HepG2 (cell line): ENCODE data around the gene DROSHA. TPM values are rescaled to one million over a fixed set of nuclear protein-coding genes. Genes with fewer than 3 reads are reported as not detected.

Experiments used
- ATAC-seq: fragments of 200-7000 bp; cut with Tn5 transposase; 3 replicates; pipeline ENCODE4 v1.9.1; 2020; ENCODE audit warnings: mild to moderate bottlenecking, moderate library complexity
- BruUV-seq: library from RNA; stranded (reverse); fragments of 400-500 nt; replicated peaks from 2 replicates; lab custom pipeline; 2021; lab: Mats Ljungman, UMichigan
- CTCF ChIA-PET: fragments of 300-600 bp; formaldehyde crosslinking; extraction: SDS; loops from one replicate; lab custom pipeline; 2021; ENCODE audit warnings: low total read pairs, inconsistent platforms, low intra/inter-chr PET ratio; lab: Yijun Ruan, JAX
- POLR2A ChIA-PET: fragments of 350-600 bp; sonication (Branson Sonifier 250); formaldehyde crosslinking; loops from one replicate; lab custom pipeline; 2020; ENCODE audit warnings: antibody characterized with exemption, inconsistent platforms; lab: Yijun Ruan, JAX
- DNase-seq: peaks from one replicate; pipeline ENCODE4 v3.0.0-alpha.2; 2015; ENCODE audit warnings: low spot score
- FAIRE-seq: peaks from 3 replicates; lab custom pipeline; 2011; peaks lifted over from hg19 to GRCh38; lab: Jason Lieb, UNC
- H2AFZ ChIP-seq: one replicate; pipeline ENCODE4 v1.6.1; 2011; ENCODE audit warnings: low read length, inconsistent platforms
- H3K27ac ChIP-seq: fragments of 300-600 bp; 3 replicates; pipeline ENCODE4 v1.8.0; 2011; ENCODE audit warnings: mixed run types, mild to moderate bottlenecking, mixed read lengths, low read length, inconsistent platforms; ENCODE audit not compliant: insufficient read depth; ENCODE audit errors: extremely low read length
- H3K27me3 ChIP-seq, 2 experiments: fragments of 200-600 bp in 1 of 2; 2 replicates in 1 of 2; 3 replicates in 1 of 2; pipeline versions ENCODE4 v1.6.0 to v1.8.0; 2011; ENCODE audit warnings: low read length in 2 of 2, mild to moderate bottlenecking in 2 of 2, moderate library complexity in 2 of 2, inconsistent platforms in 1 of 2; ENCODE audit not compliant: insufficient read depth in 2 of 2, control insufficient read depth in 1 of 2
- H3K36me3 ChIP-seq, 2 experiments: fragments of 200-600 bp in 1 of 2; replicated peaks in 1 of 2; 2 replicates in 1 of 2; 3 replicates in 1 of 2; pipeline versions ENCODE4 v1.5.1 to v1.8.0; 2011; ENCODE audit warnings: low read length in 2 of 2, inconsistent platforms in 1 of 2; ENCODE audit not compliant: insufficient read depth in 2 of 2, control insufficient read depth in 1 of 2
- H3K4me1 ChIP-seq: 2 replicates; pipeline ENCODE4 v1.5.1; 2012; ENCODE audit warnings: low read length, inconsistent platforms; ENCODE audit not compliant: insufficient read depth
- H3K4me2 ChIP-seq: 2 replicates; pipeline ENCODE4 v1.6.0; 2011; ENCODE audit warnings: low read depth, low read length, inconsistent platforms
- H3K4me3 ChIP-seq, 3 experiments: fragments of 200-600 bp in 1 of 3; sonication (generic), shearing (Covaris generic) in 1 of 3; replicated peaks in 1 of 3; 2 replicates each; pipeline ENCODE4 v1.5.1; 2011 to 2016; ENCODE audit warnings: low read length in 3 of 3, inconsistent platforms in 2 of 3, low read depth in 2 of 3, mild to moderate bottlenecking in 2 of 3, control low read depth in 1 of 3, mixed read lengths in 1 of 3; ENCODE audit not compliant: insufficient read depth in 1 of 3
- H3K79me2 ChIP-seq: one replicate; pipeline ENCODE4 v1.6.1; 2011; ENCODE audit warnings: low read length, inconsistent platforms; ENCODE audit not compliant: insufficient read depth
- H3K9ac ChIP-seq: 2 replicates; pipeline ENCODE4 v1.6.0; 2011; ENCODE audit warnings: mild to moderate bottlenecking, low read depth, low read length, inconsistent platforms; ENCODE audit not compliant: insufficient read depth
- H3K9me3 ChIP-seq: 2 replicates; pipeline ENCODE4 v1.5.1; 2012; ENCODE audit warnings: mild to moderate bottlenecking, low read length
- H4K20me1 ChIP-seq: 2 replicates; pipeline ENCODE4 v1.6.0; 2011; ENCODE audit warnings: inconsistent platforms, mild to moderate bottlenecking, low read length, moderate library complexity; ENCODE audit not compliant: insufficient read depth
- BHLHE40 ChIP-seq: IDR thresholded peaks from 2 replicates; pipeline ENCODE4 v1.6.1; 2011; ENCODE audit warnings: low read length, improper control_type of control experiment
- CEBPB ChIP-seq: IDR thresholded peaks from 2 replicates; pipeline ENCODE4 v1.6.1; 2011; ENCODE audit warnings: low read depth, low read length, improper control_type of control experiment, borderline replicate concordance
- FOSL2 ChIP-seq: sonication (generic); formaldehyde crosslinking; IDR thresholded peaks from 2 replicates; pipeline ENCODE4 v1.4.0; 2020; ENCODE audit warnings: missing genetic modification reagents
- FOXM1 ChIP-seq: sonication (generic); formaldehyde crosslinking; IDR thresholded peaks from 2 replicates; pipeline ENCODE4 v1.5.0; 2020; ENCODE audit warnings: missing genetic modification reagents
- FOXP1 ChIP-seq, 2 experiments: fragments of 450-650 bp in 1 of 2; IDR thresholded peaks; 2 replicates each; pipeline ENCODE4 v1.6.1; 2017 to 2018; ENCODE audit warnings: antibody characterized with exemption in 1 of 2
- GATAD1 ChIP-seq: IDR thresholded peaks from 2 replicates; pipeline ENCODE4 v1.6.1; 2016; ENCODE audit warnings: missing genetic modification reagents, missing compliant biosample characterization
- SAP130 ChIP-seq: IDR thresholded peaks from 2 replicates; pipeline ENCODE4 v1.6.1; 2016; ENCODE audit warnings: low read depth
- SMARCC2 ChIP-seq: fragments of 450-650 bp; IDR thresholded peaks from 2 replicates; pipeline ENCODE4 v1.6.1; 2017; ENCODE audit warnings: antibody characterized with exemption, mild to moderate bottlenecking
- SOX5 ChIP-seq: IDR thresholded peaks from 2 replicates; pipeline ENCODE4 v1.6.1; 2016; ENCODE audit warnings: borderline replicate concordance
- SRSF4 ChIP-seq: fragments of 200-400 bp; formaldehyde crosslinking; IDR thresholded peaks from one replicate; pipeline ENCODE4 v1.6.1; 2018; ENCODE audit warnings: mild to moderate bottlenecking, low read depth, low read length, moderate library complexity; ENCODE audit not compliant: poor library complexity, severe bottlenecking
- ZIK1 ChIP-seq: sonication (generic); formaldehyde crosslinking; IDR thresholded peaks from 2 replicates; pipeline ENCODE4 v1.5.0; 2020; ENCODE audit warnings: mild to moderate bottlenecking, low read depth, missing genetic modification reagents, borderline replicate concordance
- ZNF260 ChIP-seq: sonication (generic); formaldehyde crosslinking; IDR thresholded peaks from 2 replicates; pipeline ENCODE4 v1.4.0; 2020; ENCODE audit warnings: missing genetic modification reagents, low read depth, mild to moderate bottlenecking, borderline replicate concordance
- ZNF788 ChIP-seq: sonication (generic); formaldehyde crosslinking; IDR thresholded peaks from 2 replicates; pipeline ENCODE4 v1.5.0; 2020; ENCODE audit warnings: mild to moderate bottlenecking, missing genetic modification reagents, borderline replicate concordance
- WGBS: methylation state at CpG from one replicate; pipeline ENCODE4 v1.1.6; 2017; ENCODE audit warnings: low lambda C conversion rate; 5-methylcytosine and 5-hydroxymethylcytosine counted together
- in situ Hi-C: cut with HindIII; loops from 2 replicates; pipeline ENCODE4 v1.10.0; 2017; ENCODE audit warnings: low pct_unique_long_range_greater_than_20kb; ENCODE audit not compliant: extremely low pct_ligation_motif_present
- intact Hi-C: fragments of 100-400 bp; cut with micrococcal nuclease; formaldehyde crosslinking; loops from one replicate; pipeline ENCODE4 v1.10.0; 2022; ENCODE audit not compliant: unreplicated experiment
- polyA plus RNA-seq, 8 experiments: library from polyadenylated mRNA; depleted of rRNA in 3 of 8; stranded (reverse) in 7 of 8; unstranded in 1 of 8; fragments of >200 nt; fragmentation: Illumina TruSeq in 4 of 8; extraction: Trizol in 4 of 8; gene quantifications; 2 replicates each; pipeline versions ENCODE4 v1.2.1 to v1.2.3, GENCODE V29; 2011 to 2016; ENCODE audit warnings: low read depth in 4 of 8, missing spikeins in 1 of 8, mixed read lengths in 1 of 8; ENCODE audit not compliant: insufficient read depth in 1 of 8
- total RNA-seq, 5 experiments: library from RNA; depleted of rRNA; stranded (reverse); fragments of >200 nt; fragmentation: Illumina TruSeq; extraction: Trizol; gene quantifications; 2 replicates each; pipeline ENCODE4 v1.2.3, GENCODE V29; 2016; ENCODE audit warnings: low read depth in 1 of 5
- TF ChIP-seq, protein P1 (sequence below): sonication (generic); formaldehyde crosslinking; IDR thresholded peaks from 2 replicates; pipeline ENCODE4 v1.5.0; 2020; ENCODE audit warnings: missing genetic modification reagents, mild to moderate bottlenecking, borderline replicate concordance
- TF ChIP-seq, protein P2 (sequence below): sonication (generic); formaldehyde crosslinking; IDR thresholded peaks from 2 replicates; pipeline ENCODE4 v1.8.1; 2023; ENCODE audit warnings: mild to moderate bottlenecking, missing genetic modification reagents
- TF ChIP-seq, protein P3 (sequence below): sonication (generic); formaldehyde crosslinking; conservative IDR thresholded peaks from 2 replicates; pipeline ENCODE4 v1.4.0; 2020; ENCODE audit warnings: missing genetic modification reagents
- TF ChIP-seq, protein P4 (sequence below): IDR thresholded peaks from 2 replicates; pipeline ENCODE4 v1.6.1; 2016

DROSHA gene
- total and polyA plus RNA-seq, 2 of the 13 experiments (the other 11 are each of a cell fraction or from before 2014, with no cell fraction given), result 22.3 to 29.4 TPM

DNA sequence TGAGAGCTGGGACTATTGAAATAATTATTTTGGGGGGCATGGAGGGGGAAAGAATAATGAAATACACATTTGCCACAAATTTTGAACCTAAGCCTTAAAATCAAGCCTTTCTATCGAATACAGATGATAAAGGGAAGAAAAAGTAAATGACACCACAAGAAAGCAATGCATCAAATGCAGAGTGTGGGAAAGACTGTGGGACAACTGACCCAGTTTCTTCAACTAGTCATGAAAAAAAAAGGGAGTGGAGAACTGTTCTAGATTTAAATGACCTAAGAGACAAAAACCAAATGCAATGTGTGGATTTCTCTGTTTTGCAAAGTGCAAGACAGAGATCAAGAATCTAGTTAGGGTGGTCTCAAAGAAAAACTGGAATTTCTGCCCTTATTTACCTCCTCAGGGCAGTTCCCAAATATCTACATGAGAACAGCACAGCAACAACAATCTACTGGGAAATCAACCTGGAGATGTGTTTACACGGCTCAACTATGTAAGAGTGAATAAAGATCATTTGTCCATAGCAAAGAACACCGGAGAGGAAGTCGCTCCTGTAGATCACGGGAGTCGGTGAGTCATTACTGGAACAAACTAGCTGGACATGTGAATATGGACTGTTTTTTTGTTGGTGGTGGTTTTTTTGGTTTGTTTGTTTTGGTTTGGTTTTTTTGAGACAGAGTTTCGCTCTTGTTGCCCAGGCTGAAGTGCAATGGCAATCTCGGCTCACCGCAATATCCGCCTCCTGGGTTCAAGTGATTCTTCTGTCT, 145.9 kb downstream of the DROSHA start:
- in situ Hi-C loops, result no loop called here
- Histone ChIP-seq H3K9me3 (no peaks in the 10 kb centered on the region), H3K27ac (no peak overlapping the region), H3K4me1 (peaks cover 8% of the 10 kb centered on the region; the same call in 1 of the 2 replicates), H3K9ac (no peak overlapping the region), H2AFZ (no peak overlapping the region), H3K4me2 (no peak overlapping the region), H3K36me3 (no peaks in the 10 kb centered on the region), H3K4me3 (no peak overlapping the region), H3K79me2 (no peaks in the 10 kb centered on the region), H4K20me1 (no peaks in the 10 kb centered on the region), H3K27me3 (peaks cover 3 to 20% of the 10 kb centered on the region in 2 experiments; a peak in 3 of 5 replicates)
- ATAC-seq (peak; percentile 78), FAIRE-seq (no peak), DNase-seq (peak; percentile 54)
- intact Hi-C loops, result no loop called here
- 33% methylated on average over 10 of the region's 10 CpGs for WGBS
- BruUV-seq, result no TSS peak
- ChIA-PET POLR2A (no interaction called here), CTCF (no interaction called here)
- no peak for TF ChIP-seq GATAD1 (CRISPR knock-in tag)
- TF ChIP-seq SAP130 (CRISPR knock-in tag), result 0 out of 2 replicates have a peak, but pooled peaks have one; percentile 17
- no peak for TF ChIP-seq ZNF260 (CRISPR knock-in tag)
- TF ChIP-seq, protein P1, sequence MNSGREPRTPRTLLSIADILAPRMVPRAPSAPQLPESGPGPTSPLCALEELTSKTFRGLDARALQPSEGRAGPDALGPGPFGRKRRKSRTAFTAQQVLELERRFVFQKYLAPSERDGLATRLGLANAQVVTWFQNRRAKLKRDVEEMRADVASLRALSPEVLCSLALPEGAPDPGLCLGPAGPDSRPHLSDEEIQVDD, result no peak
- TF ChIP-seq FOXM1 (CRISPR knock-in tag), result no peak
- TF ChIP-seq CEBPB, result no peak
- peak; percentile 31; the same call in 1 of the 2 replicates for TF ChIP-seq FOXP1 (IDR thresholded peaks at IDR 0.05)
- TF ChIP-seq FOXP1 (CRISPR knock-in tag; IDR thresholded peaks at IDR 0.05), result no peak
- TF ChIP-seq, protein P2, sequence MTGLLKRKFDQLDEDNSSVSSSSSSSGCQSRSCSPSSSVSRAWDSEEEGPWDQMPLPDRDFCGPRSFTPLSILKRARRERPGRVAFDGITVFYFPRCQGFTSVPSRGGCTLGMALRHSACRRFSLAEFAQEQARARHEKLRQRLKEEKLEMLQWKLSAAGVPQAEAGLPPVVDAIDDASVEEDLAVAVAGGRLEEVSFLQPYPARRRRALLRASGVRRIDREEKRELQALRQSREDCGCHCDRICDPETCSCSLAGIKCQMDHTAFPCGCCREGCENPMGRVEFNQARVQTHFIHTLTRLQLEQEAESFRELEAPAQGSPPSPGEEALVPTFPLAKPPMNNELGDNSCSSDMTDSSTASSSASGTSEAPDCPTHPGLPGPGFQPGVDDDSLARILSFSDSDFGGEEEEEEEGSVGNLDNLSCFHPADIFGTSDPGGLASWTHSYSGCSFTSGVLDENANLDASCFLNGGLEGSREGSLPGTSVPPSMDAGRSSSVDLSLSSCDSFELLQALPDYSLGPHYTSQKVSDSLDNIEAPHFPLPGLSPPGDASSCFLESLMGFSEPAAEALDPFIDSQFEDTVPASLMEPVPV (CRISPR knock-in tag), result no peak
- no peak for TF ChIP-seq ZIK1
- TF ChIP-seq ZNF788 (CRISPR knock-in tag), result no peak
- TF ChIP-seq SMARCC2, result no peak
- TF ChIP-seq BHLHE40, result peak; percentile 66; the same call in 1 of the 2 replicates
- TF ChIP-seq, protein P3, sequence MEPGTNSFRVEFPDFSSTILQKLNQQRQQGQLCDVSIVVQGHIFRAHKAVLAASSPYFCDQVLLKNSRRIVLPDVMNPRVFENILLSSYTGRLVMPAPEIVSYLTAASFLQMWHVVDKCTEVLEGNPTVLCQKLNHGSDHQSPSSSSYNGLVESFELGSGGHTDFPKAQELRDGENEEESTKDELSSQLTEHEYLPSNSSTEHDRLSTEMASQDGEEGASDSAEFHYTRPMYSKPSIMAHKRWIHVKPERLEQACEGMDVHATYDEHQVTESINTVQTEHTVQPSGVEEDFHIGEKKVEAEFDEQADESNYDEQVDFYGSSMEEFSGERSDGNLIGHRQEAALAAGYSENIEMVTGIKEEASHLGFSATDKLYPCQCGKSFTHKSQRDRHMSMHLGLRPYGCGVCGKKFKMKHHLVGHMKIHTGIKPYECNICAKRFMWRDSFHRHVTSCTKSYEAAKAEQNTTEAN (CRISPR knock-in tag), result no peak
- no peak for TF ChIP-seq SRSF4
- TF ChIP-seq FOSL2 (CRISPR knock-in tag), result peak; percentile 74
- peak; percentile 37; the same call in 1 of the 2 replicates for TF ChIP-seq SOX5 (CRISPR knock-in tag)
- TF ChIP-seq, protein P4, sequence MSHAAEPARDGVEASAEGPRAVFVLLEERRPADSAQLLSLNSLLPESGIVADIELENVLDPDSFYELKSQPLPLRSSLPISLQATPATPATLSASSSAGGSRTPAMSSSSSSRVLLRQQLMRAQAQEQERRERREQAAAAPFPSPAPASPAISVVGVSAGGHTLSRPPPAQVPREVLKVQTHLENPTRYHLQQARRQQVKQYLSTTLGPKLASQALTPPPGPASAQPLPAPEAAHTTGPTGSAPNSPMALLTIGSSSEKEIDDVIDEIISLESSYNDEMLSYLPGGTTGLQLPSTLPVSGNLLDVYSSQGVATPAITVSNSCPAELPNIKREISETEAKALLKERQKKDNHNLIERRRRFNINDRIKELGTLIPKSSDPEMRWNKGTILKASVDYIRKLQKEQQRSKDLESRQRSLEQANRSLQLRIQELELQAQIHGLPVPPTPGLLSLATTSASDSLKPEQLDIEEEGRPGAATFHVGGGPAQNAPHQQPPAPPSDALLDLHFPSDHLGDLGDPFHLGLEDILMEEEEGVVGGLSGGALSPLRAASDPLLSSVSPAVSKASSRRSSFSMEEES, result peak; percentile 71; the same call in 1 of the 2 replicates
